CD4-positive, alpha-beta T cell treated with Interleukin-10 for 1 hour (primary cell): ENCODE measurements around the gene RAB36.

Source experiments
- DNase-seq: peaks from one replicate; pipeline ENCODE4 v3.0.0-alpha.2; 2020

Gene RAB36

GRCh38 chr22:23163665-23164064 lies 18.4 kb downstream of the RAB36 start:
- DNase-seq = no peak

- DNase-seq = no peak
These were observed 18.8 kb downstream of the RAB36 start for GRCh38 chr22:23164091-23164490.

GRCh38 chr22:23166042-23166831 lies 21.0 kb downstream of the RAB36 start:
- no peak for DNase-seq

- DNase-seq = no peak
These were observed 21.8 kb downstream of the RAB36 start for GRCh38 chr22:23166841-23167616.

- DNase-seq = no peak
These were observed 23.2 kb downstream of the RAB36 start for GRCh38 chr22:23168391-23169042.

GRCh38 chr22:23169043-23169406 lies 23.7 kb downstream of the RAB36 start:
- no peak for DNase-seq

- no peak for DNase-seq
These were observed 30.8 kb downstream of the RAB36 start for GRCh38 chr22:23175817-23176644.

GRCh38 chr22:23176645-23177027 lies 31.4 kb downstream of the RAB36 start:
- DNase-seq = no peak

- DNase-seq = no peak
These were observed 31.9 kb downstream of the RAB36 start for GRCh38 chr22:23177197-23177596.

GRCh38 chr22:23178512-23179254 lies 33.4 kb downstream of the RAB36 start:
- DNase-seq = peak; percentile 66

GRCh38 chr22:23179381-23180299 lies 34.4 kb downstream of the RAB36 start:
- no peak for DNase-seq

- DNase-seq = peak; percentile 71
These were observed 35.1 kb downstream of the RAB36 start, which contains the start of gene BCR for GRCh38 chr22:23180301-23180892. BCR (plus strand) TSS chr22:23180509; CDS start chr22:23180961, 452 bp downstream.

GRCh38 chr22:23180893-23181720 lies 35.8 kb downstream of the RAB36 start:
- DNase-seq = peak; percentile 34

GRCh38 chr22:23181721-23182308 lies 36.5 kb downstream of the RAB36 start:
- no peak for DNase-seq

GRCh38 chr22:23182309-23183060 lies 37.2 kb downstream of the RAB36 start:
- DNase-seq = peak; percentile 59

- no peak for DNase-seq
These were observed 37.9 kb downstream of the RAB36 start for GRCh38 chr22:23183061-23183698.

- no peak for DNase-seq
These were observed 39.0 kb downstream of the RAB36 start for GRCh38 chr22:23184100-23184763.
